CD1c-positive myeloid dendritic cell (primary cell): ENCODE measurements around the gene DPP8.
"Not testable (repeated sequence)": the region's sequence is repeated elsewhere in the genome, so short reads cannot be mapped to it uniquely, and the experiment has no call there.

ENCODE experiments used
- DNase-seq: peaks from one replicate; pipeline ENCODE4 v3.0.0-alpha.2; 2016; ENCODE audit errors: extremely low spot score

DPP8 gene

DNA sequence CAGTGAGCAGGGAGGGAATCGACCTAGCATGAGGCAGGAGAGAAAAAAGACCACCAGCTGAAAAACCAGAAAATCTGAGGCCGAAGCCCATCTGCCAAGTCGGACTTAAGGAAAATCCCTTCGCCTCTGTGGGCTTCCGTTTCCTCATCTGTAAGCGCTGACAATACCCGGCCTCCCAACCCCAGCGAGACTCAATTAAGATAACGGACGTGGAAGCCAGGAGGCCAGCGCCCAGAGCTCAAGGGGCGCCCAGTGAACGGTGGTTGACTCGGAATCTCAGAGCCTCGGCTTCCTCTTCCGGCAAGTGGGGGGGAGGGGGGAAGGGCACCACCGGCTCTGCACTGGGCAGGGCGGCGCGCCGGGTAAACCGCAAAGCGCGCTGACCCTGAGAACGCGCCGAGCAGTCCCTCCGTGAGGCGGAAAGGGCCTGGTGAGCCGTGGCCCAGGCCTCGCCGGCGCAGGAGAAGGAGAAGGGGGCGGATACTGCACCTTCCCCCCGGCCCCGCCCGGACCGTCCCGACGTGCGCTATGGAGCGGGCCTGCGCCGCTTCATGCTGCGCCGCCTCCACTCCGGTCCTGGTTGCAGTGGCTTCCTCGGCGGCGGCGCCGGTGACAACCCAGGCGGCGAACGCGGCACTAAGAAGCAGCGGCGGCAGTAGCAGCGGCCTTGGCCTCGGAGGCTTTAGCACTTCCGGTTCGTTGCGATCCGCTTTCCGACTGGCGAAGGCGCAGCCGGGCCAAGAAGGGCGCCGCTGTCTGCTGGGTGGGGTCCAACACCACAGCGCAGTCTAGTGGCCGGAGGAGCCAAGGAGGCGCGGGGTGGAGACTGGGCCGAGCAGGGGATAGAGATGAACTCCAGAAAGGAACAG lies at the start of gene DPP8:
TSS of gene DPP8 (minus strand) at position 693 of the 869 bp plus-strand sequence. CDS start 5,136 bp downstream, outside the sequence.
- DNase-seq = peak; percentile 96

DNA sequence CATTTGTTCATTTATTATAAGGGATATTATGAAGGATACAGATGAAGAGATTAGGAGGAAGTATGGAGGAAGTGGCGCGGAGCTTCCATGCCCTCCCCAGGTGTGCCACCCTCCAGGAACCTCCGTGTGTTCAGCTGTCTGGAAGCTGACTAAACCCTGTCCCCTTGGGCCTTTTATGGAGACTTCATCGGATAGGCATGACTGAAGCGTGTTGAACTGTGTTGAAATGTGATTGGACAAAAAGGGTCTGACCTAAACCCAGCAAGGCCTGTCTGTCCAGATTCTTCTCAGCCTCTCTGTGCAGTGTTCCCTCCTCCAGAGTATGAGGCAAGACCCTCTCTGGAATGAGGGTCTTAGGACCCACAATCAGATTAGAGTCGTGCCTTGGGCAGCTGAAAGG lies 44.4 kb upstream of the DPP8 start:
- no peak for DNase-seq

DNA sequence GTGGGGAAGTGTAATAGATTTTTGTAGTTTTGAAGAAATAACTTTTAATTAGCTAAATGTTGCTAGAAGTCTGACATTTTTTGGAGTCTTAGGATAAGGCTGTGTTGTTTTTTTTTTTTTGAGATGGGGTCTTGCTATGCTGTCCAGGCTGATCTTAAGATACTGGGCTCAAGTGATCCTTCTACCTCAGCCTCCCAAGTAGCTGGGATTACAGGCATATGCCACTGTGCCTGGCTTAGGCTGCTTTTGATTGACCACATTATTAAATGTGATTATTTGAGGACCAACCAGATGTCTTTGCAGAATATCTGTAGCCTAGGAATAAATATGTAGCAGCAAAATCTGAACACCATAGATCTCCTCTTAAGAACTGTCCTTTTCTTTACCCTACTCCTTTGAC lies 42.5 kb upstream of the DPP8 start:
- DNase-seq = no peak

DNA sequence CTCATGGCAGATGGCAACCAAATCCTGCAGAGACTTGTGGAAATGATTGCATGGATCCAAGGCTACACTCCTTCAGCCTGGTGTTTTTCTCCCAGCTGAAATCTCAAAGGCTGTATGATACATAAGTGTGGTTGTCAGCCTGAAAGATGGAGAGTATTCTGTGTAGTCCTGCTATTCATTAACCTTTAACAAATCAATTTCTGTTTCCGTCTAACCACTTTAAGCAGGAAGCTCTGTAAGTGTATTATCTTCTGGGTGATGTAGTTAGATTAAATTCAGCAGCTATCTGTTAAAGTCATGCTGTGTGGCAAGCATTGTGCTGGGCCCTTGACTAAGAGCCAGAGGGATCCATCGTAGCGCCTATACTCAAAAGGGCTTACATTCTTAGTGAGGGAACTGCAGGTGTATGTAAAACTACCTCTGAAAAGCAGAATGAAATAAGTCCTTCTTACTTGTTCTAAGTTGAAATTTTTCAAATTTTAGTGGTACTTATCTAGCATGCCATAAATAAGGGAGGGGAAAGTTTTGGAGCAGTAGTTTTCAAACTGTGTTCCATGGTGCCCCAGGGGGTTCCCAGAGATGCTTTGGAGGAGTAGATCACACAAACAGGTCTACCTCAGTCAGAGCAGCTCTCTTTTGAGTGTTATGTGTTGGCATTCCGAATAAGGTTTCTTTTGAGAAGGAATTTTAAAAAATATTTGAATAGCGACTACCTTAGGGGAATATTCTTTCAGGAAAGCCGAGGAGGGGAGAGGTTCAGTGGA lies 41.7 kb upstream of the DPP8 start:
- DNase-seq = no peak

DNA sequence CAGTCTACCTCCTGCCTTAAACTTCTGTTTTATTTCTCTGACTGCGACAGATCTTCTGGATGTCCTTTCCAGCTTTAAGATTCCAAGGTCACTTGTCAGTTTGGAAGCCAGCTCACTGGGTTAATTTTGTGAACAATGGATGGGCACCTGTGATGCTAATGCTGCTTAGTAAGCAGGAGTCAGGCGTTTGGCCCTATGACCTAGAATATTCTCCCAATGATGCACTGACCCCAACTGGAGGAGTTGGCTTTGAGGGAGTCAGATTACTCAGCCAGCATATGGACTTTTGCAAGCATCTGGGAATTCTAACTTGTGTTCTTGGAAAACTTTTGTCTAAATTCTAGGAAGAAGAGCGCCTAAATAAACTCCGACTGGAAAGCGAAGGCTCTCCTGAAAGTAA lies 40.8 kb upstream of the DPP8 start:
- no peak for DNase-seq

DNA sequence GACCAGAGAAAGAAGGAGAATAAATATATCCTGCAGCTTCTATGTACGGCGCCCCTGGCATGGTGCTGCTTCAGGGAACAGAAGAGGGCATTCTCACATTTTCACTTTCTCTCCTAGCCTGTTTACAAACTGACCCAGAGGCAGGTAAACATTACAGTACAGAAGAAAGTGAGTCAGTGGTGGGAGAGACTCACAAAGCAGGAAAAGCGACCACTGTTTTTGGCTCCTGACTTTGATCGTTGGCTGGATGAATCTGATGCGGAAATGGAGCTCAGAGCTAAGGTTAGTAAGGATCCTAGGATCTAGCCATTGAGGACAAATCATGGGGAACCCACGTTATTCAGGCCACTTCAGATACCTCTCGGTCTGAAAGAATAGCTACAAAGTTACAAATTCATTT lies 39.1 kb upstream of the DPP8 start:
- DNase-seq = no peak

DNA sequence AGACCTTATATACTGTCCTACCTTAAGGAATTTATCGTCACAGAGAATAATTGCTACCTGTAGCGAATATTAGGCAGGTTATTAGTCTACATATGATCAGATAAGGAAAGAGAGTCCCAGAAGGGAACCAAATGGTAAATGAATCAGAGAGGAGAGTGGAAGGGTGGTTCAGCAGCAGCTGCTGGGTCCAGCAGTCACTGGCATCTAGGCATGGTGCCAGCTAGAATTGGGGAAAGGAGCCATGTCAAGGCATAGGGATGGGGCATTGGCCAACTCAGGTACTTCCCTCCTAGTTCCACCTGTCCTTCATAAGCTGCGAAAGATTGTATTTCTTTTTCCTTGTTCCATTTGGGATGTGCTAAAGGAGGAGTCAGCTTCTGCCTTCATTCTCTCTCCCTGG lies 36.2 kb upstream of the DPP8 start:
- no peak for DNase-seq

DNA sequence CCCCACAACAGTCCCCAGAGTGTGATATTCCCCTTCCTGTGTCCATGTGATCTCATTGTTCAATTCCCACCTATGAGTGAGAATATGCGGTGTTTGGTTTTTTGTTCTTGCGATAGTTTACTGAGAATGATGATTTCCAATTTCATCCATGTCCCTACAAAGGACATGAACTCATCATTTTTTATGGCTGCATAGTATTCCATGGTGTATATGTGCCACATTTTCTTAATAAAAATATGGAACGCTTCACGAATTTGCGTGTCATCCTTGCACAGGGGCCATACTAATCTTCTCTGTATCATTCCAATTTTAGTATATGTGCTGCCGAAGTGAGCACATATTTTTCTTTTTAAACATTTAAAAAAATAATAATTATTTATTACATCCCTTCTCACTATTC lies 35.4 kb upstream of the DPP8 start:
- not testable (repeated sequence) for DNase-seq

DNA sequence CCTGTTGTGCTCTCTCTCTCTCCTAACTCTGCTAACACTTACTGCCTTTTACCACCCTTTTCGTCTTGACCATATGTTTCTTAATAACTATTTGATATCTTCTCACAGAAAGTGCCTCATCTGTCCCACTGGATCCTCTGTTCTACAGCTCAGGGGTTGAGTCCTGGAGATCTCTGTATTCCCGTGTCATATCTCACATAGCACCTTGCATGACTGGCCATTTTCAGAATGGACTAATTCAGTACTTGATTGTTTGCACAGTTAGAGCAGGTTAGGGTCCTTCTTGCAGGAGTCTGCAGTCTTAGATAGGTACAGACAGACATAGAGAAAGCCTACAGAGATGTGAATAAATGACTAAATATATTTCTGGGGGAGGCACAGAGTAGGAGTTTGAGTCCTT lies 33.7 kb upstream of the DPP8 start:
- DNase-seq = no peak

DNA sequence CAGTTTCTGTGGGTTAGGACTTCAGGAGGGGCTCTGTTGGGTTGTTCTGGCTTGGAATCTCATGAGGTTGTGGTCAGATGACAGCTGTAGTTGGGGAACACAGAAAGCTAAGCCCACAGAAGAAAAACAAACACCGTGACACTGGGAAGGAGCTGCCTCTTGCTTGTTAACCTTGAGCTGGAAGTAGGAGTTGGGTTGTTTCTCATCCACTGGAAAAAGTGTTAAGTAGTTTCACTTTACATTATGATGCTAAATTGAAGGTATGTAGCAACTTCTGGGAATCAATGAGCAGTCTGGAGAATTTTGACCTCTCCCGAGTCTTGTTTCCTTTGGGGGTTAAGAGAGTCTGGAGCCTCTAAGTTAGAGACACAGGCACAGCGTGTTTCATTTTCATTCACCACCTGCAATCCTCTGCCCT lies 33.2 kb upstream of the DPP8 start:
- DNase-seq = no peak

DNA sequence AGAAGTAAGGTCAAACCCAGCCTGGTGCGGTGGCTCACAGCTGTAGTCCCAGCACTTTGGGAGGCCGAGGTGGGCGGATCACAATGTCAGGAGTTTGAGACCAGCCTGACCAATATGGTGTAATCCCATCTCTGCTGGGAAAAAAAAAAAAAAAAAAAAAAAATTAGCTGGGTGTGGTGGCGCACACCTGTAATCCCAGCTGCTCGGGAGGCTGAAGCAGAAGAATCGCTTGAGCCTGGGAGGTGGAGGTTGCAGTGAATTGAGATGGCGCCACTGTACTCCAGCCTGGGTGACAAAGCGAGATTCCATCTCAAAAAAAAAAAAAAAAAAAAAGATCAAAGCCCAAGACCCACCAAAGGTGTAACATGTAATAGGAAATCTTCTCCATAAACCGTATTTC lies 31.8 kb upstream of the DPP8 start:
- DNase-seq = not testable (repeated sequence)

DNA sequence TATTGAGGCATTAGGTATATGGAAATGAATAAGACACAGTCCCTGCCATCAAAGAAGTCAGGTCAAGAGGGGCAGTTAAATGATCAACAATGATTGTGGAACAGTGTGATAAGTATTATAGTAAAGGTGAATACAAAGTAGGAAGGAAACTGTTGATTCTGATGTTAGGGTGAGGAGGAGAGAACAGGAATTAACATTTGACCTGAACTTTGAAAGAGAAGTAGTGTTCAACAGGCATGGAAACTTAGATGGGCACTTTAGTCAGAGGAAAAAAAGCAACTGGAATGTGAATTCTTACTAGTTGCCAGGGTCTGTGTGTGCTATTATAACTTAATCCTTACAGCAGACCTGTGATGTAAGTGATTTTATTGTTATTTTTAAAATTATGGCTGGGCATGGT lies 30.4 kb upstream of the DPP8 start:
- no peak for DNase-seq

DNA sequence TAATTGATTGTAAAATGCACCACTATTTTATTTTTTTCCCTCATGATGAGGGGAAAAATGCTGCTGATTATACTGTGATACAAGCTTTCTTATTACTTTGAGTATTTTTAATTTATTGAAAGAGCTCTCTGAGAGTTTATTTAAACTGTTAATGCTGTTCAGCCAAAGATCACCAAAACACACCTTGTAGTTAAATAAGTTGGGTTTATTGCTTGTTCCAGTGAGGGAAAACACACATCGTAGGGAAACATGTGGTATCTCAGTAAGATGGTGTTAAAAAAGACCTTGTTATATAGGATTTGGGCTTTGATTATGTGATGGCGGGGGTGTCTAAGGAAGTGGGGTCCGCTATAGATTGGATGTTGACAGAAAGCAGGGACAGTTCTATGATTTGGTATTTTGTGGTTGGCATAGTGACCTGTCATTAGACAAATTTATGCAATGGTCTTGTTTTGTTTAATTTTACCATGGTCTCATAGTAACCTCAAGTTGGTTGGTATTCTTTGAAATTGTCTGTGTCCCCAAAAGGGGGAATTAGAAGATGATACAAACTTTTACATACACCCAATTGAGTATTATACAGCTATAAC lies 23.8 kb upstream of the DPP8 start:
- DNase-seq = no peak

DNA sequence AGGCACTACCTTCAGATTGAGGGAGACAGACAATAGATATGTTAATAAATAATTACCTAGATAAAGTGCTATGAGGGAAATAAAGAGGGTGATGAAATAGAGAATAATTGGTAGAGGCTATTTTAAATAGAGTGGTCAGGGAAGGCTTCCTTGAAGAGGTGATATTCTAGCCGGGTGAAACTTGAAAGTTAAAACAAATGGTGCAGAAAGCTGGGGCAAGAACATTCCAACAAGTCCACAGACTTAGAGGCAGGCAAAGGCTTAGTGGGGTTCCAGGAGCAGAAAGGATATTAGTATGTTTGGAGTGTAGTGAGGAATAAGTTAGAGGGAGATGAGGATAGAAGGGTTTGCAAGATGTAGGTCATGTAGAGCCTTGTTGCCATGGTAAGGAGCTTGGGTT lies 22.8 kb upstream of the DPP8 start:
- DNase-seq = no peak

DNA sequence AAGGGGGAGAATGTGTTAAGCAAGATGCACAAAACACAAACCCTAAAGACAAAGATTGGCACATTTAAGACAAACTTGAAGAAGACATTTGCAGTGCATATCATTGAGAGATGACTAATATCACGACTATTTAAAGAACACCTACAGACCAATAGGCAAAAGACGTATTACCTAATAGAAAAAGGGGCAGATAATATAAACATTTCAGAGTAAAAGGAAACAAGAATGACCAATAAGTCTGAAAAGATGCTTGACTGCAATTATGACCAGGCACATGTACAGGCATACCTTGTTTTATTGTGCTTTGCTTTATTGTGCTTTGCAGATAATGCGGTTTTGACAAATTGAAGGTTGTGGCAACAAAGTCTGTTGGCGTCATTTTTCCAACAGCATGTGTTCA lies 17.7 kb upstream of the DPP8 start:
- DNase-seq = no peak

DNA sequence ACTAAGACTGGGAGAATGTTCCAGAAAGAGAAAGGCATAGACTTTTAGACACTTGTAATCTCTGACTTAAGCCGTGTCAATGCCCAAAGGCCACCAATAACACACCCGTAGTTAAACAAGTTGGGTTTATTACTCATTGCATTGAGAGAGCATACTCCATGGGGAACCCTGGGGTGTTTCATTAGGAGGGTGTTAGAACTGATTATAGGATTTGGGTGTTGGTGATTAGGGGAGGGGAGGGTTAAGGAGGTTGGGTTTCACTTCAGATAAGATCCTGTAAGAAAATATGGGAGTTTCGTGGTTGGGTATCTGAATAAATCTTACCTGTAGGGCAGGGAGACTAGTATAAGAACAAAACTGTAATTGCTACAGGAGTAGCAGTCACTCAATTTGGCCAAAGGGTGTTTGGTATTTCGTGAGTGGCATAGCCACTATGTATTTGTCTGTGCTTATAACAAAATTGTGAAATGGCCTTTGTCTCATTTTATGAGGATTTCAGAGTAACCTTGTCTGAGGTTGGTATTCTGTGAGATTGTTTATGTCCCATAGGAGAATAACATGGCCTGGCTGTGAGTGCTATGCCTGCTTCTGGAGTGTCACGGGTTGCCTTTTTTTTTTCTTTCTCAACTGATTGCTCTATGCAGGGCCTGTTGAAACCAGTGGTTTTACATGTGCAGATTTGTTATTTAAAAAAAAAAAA lies 15.7 kb upstream of the DPP8 start:
- no peak for DNase-seq

DNA sequence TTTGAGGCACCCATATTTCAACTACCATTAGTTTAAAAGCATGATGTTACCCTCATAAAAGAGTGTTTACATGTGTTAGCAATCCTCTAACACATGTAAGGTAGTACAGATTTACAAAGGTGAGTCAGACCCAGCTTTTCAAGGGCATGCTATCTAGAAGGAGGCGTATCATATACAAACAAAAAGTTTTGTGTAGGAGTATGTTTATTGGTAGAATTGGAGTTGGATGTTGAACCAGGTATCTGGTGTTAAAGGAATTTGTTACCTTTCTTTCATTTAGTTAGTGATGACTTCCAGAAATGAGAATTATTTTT lies 15.2 kb upstream of the DPP8 start:
- no peak for DNase-seq

DNA sequence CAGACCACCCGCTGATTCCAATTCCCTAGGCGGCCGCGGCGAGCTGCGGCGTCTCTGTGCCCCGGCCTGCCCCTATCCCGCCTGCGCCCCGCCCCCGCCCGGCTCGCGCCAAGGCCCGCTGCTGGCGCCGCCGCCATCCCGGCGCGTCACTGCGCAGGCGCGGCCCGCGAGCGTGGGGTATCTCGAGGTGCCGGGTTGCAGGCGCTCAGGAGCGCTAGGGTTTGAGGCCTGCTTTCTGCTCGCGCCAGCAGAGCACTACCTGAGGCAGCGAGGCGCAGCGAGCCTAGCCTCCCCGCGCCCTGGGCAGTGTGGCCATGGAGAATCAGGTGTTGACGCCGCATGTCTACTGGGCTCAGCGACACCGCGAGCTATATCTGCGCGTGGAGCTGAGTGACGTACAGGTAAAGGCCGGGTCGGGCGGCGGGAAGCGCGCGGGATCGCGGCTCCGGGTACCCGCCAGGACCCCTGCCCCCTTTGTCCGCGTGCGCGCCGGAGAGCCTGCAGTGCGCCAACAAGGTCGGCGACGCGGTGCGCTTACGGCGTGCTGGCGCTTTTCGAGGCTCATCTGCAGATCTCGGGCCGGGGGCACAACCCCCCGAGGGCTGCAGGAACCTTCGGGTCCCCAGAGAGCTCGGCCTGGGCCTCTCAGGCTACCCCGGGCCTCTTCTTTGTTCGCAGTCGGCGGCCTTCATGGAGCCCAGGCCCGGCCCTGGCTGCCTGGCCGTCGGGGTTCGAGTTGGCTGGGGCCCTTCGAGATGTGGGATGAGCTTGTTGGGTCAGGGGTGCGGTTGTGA lies 13.0 kb upstream of the DPP8 start, which contains the start of gene HACD3:
TSS of gene HACD3 (plus strand) at position 146 of the 794 bp plus-strand sequence. CDS start at position 315, 169 bp downstream.
- DNase-seq = peak; percentile 93

DNA sequence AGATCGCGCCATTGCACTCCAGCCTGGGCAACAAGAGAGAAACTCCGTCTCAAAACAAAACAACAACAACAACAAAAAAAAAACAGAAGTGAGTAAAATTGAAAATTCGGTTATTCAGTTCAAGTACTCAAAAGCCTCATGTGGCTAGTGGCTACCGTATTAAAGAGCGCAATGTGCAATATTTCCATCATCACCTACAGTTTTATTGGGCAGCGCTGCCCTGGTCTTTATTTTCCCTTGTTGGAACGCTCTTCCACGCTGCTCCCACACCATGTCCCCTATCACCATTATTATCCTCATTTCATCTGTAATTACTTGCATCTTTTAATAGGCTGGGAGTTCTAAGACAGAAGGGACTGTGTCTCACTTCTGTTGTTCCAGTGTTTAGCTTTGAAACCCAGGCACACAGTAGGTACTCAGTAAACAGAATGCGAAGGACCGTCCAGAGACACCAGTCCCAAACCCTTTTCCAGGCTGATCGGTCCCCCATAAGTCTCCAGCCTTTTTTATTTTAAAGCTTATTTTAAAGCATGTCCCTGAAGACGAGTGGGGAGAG lies 12.4 kb upstream of the DPP8 start:
- no peak for DNase-seq

DNA sequence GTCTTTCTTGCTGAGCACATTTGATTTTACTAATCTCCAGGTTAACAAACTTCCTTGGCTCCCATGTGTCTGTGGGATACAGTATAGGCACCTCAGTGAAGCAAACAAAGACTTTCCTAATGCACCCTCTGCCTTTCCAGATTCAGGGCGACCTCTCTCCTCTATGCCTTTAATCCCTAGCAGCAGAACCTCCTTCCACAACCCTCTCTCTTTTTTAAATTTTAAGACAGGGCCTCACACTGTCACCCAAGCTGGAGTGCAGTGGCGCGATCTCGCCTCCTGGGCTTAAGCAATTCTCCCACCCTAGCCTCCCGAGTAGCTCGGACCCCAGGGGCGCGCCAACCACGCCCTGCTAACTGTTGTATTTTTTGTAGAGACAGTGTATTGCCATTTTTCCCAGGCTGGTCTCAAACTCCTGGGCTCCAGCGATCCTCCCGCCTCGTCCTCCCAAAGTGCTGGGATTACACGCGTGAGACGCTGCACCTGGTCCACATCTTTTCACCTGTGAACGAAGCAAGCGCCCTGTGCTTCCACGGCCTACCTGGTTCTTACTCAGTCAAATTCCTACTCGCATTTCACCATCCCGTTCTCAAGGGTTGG lies 11.1 kb upstream of the DPP8 start:
- no peak for DNase-seq

DNA sequence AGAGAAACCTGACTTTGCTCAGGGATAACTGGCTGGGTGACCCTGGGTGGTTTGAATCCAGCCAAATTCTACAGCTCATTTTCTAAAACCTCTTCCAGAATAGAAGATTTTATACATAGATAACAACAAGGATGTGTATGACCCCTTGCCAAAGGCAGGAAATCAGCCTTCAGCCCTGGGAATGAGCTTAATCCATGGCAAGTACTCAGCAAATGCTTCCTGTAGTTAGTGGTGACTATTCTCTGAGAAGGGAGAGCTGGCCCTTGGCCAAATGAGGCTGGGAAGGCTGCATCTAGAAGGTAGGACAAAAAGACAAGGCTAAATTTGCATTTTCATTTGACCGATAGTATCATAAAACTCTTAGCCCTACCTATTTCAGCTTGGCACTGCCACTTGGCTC lies 8.1 kb upstream of the DPP8 start:
- no peak for DNase-seq
